HepG2 (cell line): ENCODE measurements around the gene VANGL2. TPM values are rescaled to one million over a fixed set of nuclear protein-coding genes. Genes with fewer than 3 reads are reported as not detected.

Experiments
- ATAC-seq: fragments of 200-7000 bp; cut with Tn5 transposase; 3 replicates; pipeline ENCODE4 v1.9.1; 2020; ENCODE audit warnings: mild to moderate bottlenecking, moderate library complexity
- BruUV-seq: library from RNA; stranded (reverse); fragments of 400-500 nt; replicated peaks from 2 replicates; lab custom pipeline; 2021; lab: Mats Ljungman, UMichigan
- CTCF ChIA-PET: fragments of 300-600 bp; formaldehyde crosslinking; extraction: SDS; loops from one replicate; lab custom pipeline; 2021; ENCODE audit warnings: low total read pairs, inconsistent platforms, low intra/inter-chr PET ratio; lab: Yijun Ruan, JAX
- POLR2A ChIA-PET: fragments of 350-600 bp; sonication (Branson Sonifier 250); formaldehyde crosslinking; loops from one replicate; lab custom pipeline; 2020; ENCODE audit warnings: antibody characterized with exemption, inconsistent platforms; lab: Yijun Ruan, JAX
- DNase-seq: peaks from one replicate; pipeline ENCODE4 v3.0.0-alpha.2; 2015; ENCODE audit warnings: low spot score
- FAIRE-seq: peaks from 3 replicates; lab custom pipeline; 2011; peaks lifted over from hg19 to GRCh38; lab: Jason Lieb, UNC
- H2AFZ ChIP-seq: one replicate; pipeline ENCODE4 v1.6.1; 2011; ENCODE audit warnings: low read length, inconsistent platforms
- H3K27ac ChIP-seq: fragments of 300-600 bp; 3 replicates; pipeline ENCODE4 v1.8.0; 2011; ENCODE audit warnings: mixed run types, mild to moderate bottlenecking, mixed read lengths, low read length, inconsistent platforms; ENCODE audit not compliant: insufficient read depth; ENCODE audit errors: extremely low read length
- H3K27me3 ChIP-seq, 2 experiments: fragments of 200-600 bp in 1 of 2; 2 replicates in 1 of 2; 3 replicates in 1 of 2; pipeline versions ENCODE4 v1.6.0 to v1.8.0; 2011; ENCODE audit warnings: low read length in 2 of 2, mild to moderate bottlenecking in 2 of 2, moderate library complexity in 2 of 2, inconsistent platforms in 1 of 2; ENCODE audit not compliant: insufficient read depth in 2 of 2, control insufficient read depth in 1 of 2
- H3K36me3 ChIP-seq, 2 experiments: fragments of 200-600 bp in 1 of 2; replicated peaks in 1 of 2; 2 replicates in 1 of 2; 3 replicates in 1 of 2; pipeline versions ENCODE4 v1.5.1 to v1.8.0; 2011; ENCODE audit warnings: low read length in 2 of 2, inconsistent platforms in 1 of 2; ENCODE audit not compliant: insufficient read depth in 2 of 2, control insufficient read depth in 1 of 2
- H3K4me1 ChIP-seq: 2 replicates; pipeline ENCODE4 v1.5.1; 2012; ENCODE audit warnings: low read length, inconsistent platforms; ENCODE audit not compliant: insufficient read depth
- H3K4me2 ChIP-seq: 2 replicates; pipeline ENCODE4 v1.6.0; 2011; ENCODE audit warnings: low read depth, low read length, inconsistent platforms
- H3K4me3 ChIP-seq, 3 experiments: fragments of 200-600 bp in 1 of 3; sonication (generic), shearing (Covaris generic) in 1 of 3; replicated peaks in 1 of 3; 2 replicates each; pipeline ENCODE4 v1.5.1; 2011 to 2016; ENCODE audit warnings: low read length in 3 of 3, inconsistent platforms in 2 of 3, low read depth in 2 of 3, mild to moderate bottlenecking in 2 of 3, control low read depth in 1 of 3, mixed read lengths in 1 of 3; ENCODE audit not compliant: insufficient read depth in 1 of 3
- H3K79me2 ChIP-seq: one replicate; pipeline ENCODE4 v1.6.1; 2011; ENCODE audit warnings: low read length, inconsistent platforms; ENCODE audit not compliant: insufficient read depth
- H3K9ac ChIP-seq: 2 replicates; pipeline ENCODE4 v1.6.0; 2011; ENCODE audit warnings: mild to moderate bottlenecking, low read depth, low read length, inconsistent platforms; ENCODE audit not compliant: insufficient read depth
- H3K9me3 ChIP-seq: 2 replicates; pipeline ENCODE4 v1.5.1; 2012; ENCODE audit warnings: mild to moderate bottlenecking, low read length
- H4K20me1 ChIP-seq: 2 replicates; pipeline ENCODE4 v1.6.0; 2011; ENCODE audit warnings: inconsistent platforms, mild to moderate bottlenecking, low read length, moderate library complexity; ENCODE audit not compliant: insufficient read depth
- ARNT ChIP-seq: fragments of 450-650 bp; IDR thresholded peaks from 2 replicates; pipeline ENCODE4 v1.6.1; 2017
- HNRNPK ChIP-seq: fragments of 200-400 bp; formaldehyde crosslinking; IDR thresholded peaks from 2 replicates; pipeline ENCODE4 v1.6.1; 2018; ENCODE audit warnings: low read length, low read depth, moderate library complexity, mild to moderate bottlenecking; ENCODE audit not compliant: poor library complexity, severe bottlenecking
- NFE2 ChIP-seq: sonication (generic); formaldehyde crosslinking; IDR thresholded peaks from 2 replicates; pipeline ENCODE4 v1.4.0; 2020; ENCODE audit warnings: missing genetic modification reagents
- NFIC ChIP-seq: IDR thresholded peaks from 2 replicates; pipeline ENCODE4 v1.6.1; 2012; ENCODE audit warnings: mild to moderate bottlenecking, low read length, inconsistent platforms
- REXO4 ChIP-seq: sonication (generic); formaldehyde crosslinking; IDR thresholded peaks from 2 replicates; pipeline ENCODE4 v1.8.0; 2022; ENCODE audit warnings: missing genetic modification reagents, mild to moderate bottlenecking, borderline replicate concordance
- SCMH1 ChIP-seq: sonication (generic); formaldehyde crosslinking; IDR thresholded peaks from 2 replicates; pipeline ENCODE4 v1.9.0; 2021; ENCODE audit warnings: missing genetic modification reagents, mild to moderate bottlenecking, borderline replicate concordance
- SMARCE1 ChIP-seq: fragments of 450-650 bp; IDR thresholded peaks from 2 replicates; pipeline ENCODE4 v1.6.1; 2017; ENCODE audit warnings: borderline replicate concordance
- ZBTB3 ChIP-seq: sonication (generic); formaldehyde crosslinking; IDR thresholded peaks from 2 replicates; pipeline ENCODE4 v1.4.0; 2020; ENCODE audit warnings: low read depth, mild to moderate bottlenecking, moderate library complexity, missing genetic modification reagents, borderline replicate concordance
- ZFP62 ChIP-seq: sonication (generic); formaldehyde crosslinking; IDR thresholded peaks from 2 replicates; pipeline ENCODE4 v1.4.0; 2020; ENCODE audit warnings: missing genetic modification reagents
- ZNF547 ChIP-seq: sonication (generic); formaldehyde crosslinking; IDR thresholded peaks from 2 replicates; pipeline ENCODE4 v1.5.1; 2020; ENCODE audit warnings: mild to moderate bottlenecking, missing genetic modification reagents
- WGBS: methylation state at CpG from one replicate; pipeline ENCODE4 v1.1.6; 2017; ENCODE audit warnings: low lambda C conversion rate; 5-methylcytosine and 5-hydroxymethylcytosine counted together
- in situ Hi-C: cut with HindIII; loops from 2 replicates; pipeline ENCODE4 v1.10.0; 2017; ENCODE audit warnings: low pct_unique_long_range_greater_than_20kb; ENCODE audit not compliant: extremely low pct_ligation_motif_present
- intact Hi-C: fragments of 100-400 bp; cut with micrococcal nuclease; formaldehyde crosslinking; loops from one replicate; pipeline ENCODE4 v1.10.0; 2022; ENCODE audit not compliant: unreplicated experiment
- polyA plus RNA-seq, 8 experiments: library from polyadenylated mRNA; depleted of rRNA in 3 of 8; stranded (reverse) in 7 of 8; unstranded in 1 of 8; fragments of >200 nt; fragmentation: Illumina TruSeq in 4 of 8; extraction: Trizol in 4 of 8; gene quantifications; 2 replicates each; pipeline versions ENCODE4 v1.2.1 to v1.2.3, GENCODE V29; 2011 to 2016; ENCODE audit warnings: low read depth in 4 of 8, missing spikeins in 1 of 8, mixed read lengths in 1 of 8; ENCODE audit not compliant: insufficient read depth in 1 of 8
- total RNA-seq, 5 experiments: library from RNA; depleted of rRNA; stranded (reverse); fragments of >200 nt; fragmentation: Illumina TruSeq; extraction: Trizol; gene quantifications; 2 replicates each; pipeline ENCODE4 v1.2.3, GENCODE V29; 2016; ENCODE audit warnings: low read depth in 1 of 5
- TF ChIP-seq, protein P1 (sequence below): sonication (generic); formaldehyde crosslinking; IDR thresholded peaks from 2 replicates; pipeline ENCODE4 v1.4.0; 2020; ENCODE audit warnings: missing genetic modification reagents, borderline replicate concordance
- TF ChIP-seq, protein P2 (sequence below): sonication (generic); formaldehyde crosslinking; IDR thresholded peaks from 2 replicates; pipeline ENCODE4 v1.4.0; 2020; ENCODE audit warnings: missing genetic modification reagents, low read depth, mild to moderate bottlenecking, borderline replicate concordance

Gene VANGL2
- total and polyA plus RNA-seq, 2 of the 13 experiments (the other 11 are each of a cell fraction or from before 2014, with no cell fraction given): 0.09 TPM; not detected in 1

DNA sequence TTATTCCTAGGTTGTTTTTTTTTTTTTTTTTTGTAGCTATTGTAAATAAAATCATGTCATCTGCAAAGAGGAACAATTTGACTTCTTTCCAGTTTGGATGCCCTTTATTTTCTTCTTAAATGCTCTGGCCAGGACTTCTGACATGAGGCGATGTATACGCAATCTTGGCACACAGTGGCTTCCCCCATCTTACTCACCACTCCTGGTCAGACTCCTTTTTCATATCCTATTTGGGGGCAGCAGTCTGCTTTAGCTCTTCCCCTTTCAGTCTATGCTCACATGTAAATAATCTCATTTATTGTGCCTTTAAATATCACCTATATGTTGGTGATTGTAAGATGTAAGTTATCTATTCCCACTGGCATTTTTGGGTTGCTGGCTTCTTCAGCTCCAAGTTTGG lies 66.6 kb downstream of the VANGL2 start:
- FAIRE-seq (no peak), DNase-seq (no peak), ATAC-seq (no peak)
- Histone ChIP-seq H4K20me1 (no peaks in the 10 kb centered on the region), H3K27ac (no peak overlapping the region), H3K9me3 (no peaks in the 10 kb centered on the region), H3K4me3 (no peak overlapping the region), H2AFZ (no peak overlapping the region), H3K27me3 (no peaks in the 10 kb centered on the region), H3K9ac (no peak overlapping the region), H3K4me2 (no peak overlapping the region), H3K36me3 (no peaks in the 10 kb centered on the region), H3K79me2 (no peaks in the 10 kb centered on the region), H3K4me1 (no peaks in the 10 kb centered on the region)
- intact Hi-C loops (no loop called here), in situ Hi-C loops (no loop called here)
- TF ChIP-seq ZFP62 (CRISPR knock-in tag): no peak
- TF ChIP-seq, protein P1, sequence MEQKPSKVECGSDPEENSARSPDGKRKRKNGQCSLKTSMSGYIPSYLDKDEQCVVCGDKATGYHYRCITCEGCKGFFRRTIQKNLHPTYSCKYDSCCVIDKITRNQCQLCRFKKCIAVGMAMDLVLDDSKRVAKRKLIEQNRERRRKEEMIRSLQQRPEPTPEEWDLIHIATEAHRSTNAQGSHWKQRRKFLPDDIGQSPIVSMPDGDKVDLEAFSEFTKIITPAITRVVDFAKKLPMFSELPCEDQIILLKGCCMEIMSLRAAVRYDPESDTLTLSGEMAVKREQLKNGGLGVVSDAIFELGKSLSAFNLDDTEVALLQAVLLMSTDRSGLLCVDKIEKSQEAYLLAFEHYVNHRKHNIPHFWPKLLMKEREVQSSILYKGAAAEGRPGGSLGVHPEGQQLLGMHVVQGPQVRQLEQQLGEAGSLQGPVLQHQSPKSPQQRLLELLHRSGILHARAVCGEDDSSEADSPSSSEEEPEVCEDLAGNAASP (CRISPR knock-in tag): no peak
- TF ChIP-seq, protein P2, sequence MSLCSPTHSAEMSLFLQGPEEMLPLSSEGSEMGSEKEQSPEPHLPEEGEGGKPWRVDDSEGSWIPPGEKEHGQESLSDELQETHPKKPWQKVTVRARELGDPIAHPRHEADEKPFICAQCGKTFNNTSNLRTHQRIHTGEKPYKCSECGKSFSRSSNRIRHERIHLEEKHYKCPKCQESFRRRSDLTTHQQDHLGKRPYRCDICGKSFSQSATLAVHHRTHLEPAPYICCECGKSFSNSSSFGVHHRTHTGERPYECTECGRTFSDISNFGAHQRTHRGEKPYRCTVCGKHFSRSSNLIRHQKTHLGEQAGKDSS (CRISPR knock-in tag): no peak
- no peak for TF ChIP-seq ARNT
- no peak for TF ChIP-seq ZNF547 (CRISPR knock-in tag)
- no peak for TF ChIP-seq SCMH1
- TF ChIP-seq NFE2: no peak
- no peak for TF ChIP-seq SMARCE1
- TF ChIP-seq REXO4: no peak
- no peak for TF ChIP-seq ZBTB3 (CRISPR knock-in tag)
- no peak for TF ChIP-seq HNRNPK
- no peak for TF ChIP-seq NFIC
- BruUV-seq: no TSS peak
- POLR2A ChIA-PET: no interaction called here
- CTCF ChIA-PET: no interaction called here
- WGBS: 88% methylated on average over 2 of the region's 2 CpGs
